OCI-M1 (cell line): ENCODE measurements around the gene CDK12.
"Not testable (repeated sequence)": the region's sequence is repeated elsewhere in the genome, so short reads cannot be mapped to it uniquely, and the experiment has no call there.

Experiments used
- DNase-seq: peaks from one replicate; lab custom pipeline; 2025; lab: John Stamatoyannopoulos, UW

The CDK12 gene

DNA sequence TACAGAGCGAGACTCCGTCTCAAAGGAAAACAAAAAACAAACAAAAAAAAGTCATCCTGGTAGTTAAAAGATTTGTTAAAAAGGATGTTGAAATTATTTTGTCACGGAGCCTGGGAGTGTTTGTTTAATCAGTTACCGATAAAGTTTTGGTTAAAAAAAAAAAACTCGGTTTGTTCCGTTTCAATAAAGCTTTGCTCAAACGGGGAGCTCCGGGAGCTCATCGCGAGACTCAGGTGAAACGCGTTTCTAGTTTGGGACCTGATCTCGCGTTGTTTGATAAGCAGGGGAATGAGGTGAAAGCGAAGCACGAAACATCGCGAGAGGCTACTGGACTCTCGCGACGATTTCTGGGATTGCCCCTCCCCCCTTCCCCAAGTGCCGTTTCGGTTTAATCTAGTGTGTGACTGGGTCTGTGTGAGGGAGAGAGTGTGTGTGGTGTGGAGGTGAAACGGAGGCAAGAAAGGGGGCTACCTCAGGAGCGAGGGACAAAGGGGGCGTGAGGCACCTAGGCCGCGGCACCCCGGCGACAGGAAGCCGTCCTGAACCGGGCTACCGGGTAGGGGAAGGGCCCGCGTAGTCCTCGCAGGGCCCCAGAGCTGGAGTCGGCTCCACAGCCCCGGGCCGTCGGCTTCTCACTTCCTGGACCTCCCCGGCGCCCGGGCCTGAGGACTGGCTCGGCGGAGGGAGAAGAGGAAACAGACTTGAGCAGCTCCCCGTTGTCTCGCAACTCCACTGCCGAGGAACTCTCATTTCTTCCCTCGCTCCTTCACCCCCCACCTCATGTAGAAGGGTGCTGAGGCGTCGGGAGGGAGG lies at the start of gene CDK12:
CDK12 (plus strand) TSS at position 374 of the 813 bp plus-strand sequence. CDS start 586 bp downstream, outside the sequence.
- DNase-seq = peak; percentile 99

GRCh38 chr17:39416141-39416540 lies 45.1 kb upstream of the CDK12 start:
- DNase-seq = peak; percentile 10

- DNase-seq = no peak
These were observed 31.7 kb upstream of the CDK12 start for GRCh38 chr17:39429600-39429999.

- DNase-seq = not testable (repeated sequence)
These were observed 21.4 kb upstream of the CDK12 start for GRCh38 chr17:39439868-39440267.

DNA sequence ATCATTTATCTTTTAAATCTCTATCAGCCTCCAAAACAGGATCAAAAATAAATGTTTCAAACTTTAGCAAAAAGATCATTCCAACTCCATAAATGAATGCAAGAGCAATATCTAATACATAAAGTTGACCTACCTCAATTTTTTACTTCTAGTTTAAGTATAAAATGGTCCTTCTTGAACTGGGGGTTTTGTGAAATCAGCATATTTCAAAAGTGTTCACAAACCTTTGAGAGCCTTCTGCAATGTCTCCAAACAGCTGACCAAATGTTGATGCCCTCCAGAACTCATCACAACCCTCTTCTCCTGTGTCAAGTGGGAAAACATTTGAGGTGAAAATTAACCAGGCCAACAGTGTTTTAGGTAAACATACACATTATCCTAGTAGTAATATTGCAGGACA lies 18.0 kb upstream of the CDK12 start:
- DNase-seq = no peak

GRCh38 chr17:39447561-39447960 lies 13.7 kb upstream of the CDK12 start:
- DNase-seq = no peak

- no peak for DNase-seq
These were observed 11.2 kb upstream of the CDK12 start for GRCh38 chr17:39450051-39450450.

DNA sequence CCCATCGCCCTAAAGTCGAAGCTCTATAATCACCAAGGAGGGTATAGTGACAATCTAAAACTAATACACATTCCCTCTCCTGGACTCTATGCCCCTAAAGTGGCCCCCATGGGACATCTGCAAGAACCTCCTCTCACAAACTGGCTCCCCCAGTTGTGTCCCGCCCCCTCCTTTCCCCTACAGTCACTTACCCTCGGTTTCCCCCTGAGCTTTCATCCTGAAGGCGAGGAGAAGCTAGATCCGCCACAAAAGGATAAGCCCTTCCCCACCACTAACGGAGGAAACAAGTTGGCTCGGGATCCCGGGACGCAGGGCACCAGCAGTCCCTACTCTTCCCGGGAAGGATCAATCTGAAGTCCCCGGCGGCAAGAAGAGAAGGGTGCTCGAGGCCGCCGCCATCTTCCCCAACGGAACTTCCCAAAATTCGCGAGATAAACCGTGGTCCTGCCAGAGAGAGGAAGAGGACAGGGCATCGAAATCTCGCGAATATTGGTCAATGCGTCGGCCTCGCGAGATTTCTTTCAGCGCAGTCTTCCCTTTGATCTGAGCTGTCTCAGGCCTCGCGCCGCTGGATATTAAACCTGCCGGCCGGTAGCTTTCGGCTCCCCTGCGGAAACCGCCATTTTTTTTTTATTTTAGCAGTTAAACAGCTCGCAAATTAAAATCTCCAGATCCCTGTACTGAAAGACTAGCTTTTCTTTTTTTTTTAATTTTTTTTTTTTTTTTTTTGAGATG lies 10.3 kb upstream of the CDK12 start, which contains the start of gene MED1:
MED1 (minus strand) TSS at position 417 of the 735 bp plus-strand sequence; CDS start at position 216, 201 bp downstream.
- peak; percentile 99 for DNase-seq

DNA sequence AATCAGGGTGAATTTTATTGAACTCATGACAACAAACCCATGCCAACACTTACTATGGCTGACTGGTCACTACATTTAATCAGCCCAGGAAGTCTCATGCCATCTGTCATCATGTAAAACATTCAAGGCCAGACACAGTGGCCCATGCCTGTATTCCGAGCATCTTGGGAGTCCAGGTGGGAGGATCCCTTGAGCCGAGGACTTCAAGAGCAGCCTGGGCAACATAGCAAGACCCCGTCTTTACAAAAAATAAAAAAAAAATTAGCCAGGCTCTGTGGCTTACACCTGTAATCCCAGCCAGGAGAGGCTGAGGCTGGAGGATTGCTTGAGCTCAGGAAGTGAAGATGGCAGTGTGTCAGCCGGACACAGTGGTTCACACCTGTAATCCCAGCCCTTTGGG lies 5.4 kb upstream of the CDK12 start:
- no peak for DNase-seq

DNA sequence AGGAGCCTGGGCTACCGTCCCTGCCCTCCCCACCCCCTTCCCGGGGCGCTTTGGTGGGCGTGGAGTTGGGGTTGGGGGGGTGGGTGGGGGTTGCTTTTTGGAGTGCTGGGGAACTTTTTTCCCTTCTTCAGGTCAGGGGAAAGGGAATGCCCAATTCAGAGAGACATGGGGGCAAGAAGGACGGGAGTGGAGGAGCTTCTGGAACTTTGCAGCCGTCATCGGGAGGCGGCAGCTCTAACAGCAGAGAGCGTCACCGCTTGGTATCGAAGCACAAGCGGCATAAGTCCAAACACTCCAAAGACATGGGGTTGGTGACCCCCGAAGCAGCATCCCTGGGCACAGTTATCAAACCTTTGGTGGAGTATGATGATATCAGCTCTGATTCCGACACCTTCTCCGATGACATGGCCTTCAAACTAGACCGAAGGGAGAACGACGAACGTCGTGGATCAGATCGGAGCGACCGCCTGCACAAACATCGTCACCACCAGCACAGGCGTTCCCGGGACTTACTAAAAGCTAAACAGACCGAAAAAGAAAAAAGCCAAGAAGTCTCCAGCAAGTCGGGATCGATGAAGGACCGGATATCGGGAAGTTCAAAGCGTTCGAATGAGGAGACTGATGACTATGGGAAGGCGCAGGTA lies 762 bp downstream of the CDK12 start:
- DNase-seq = peak; percentile 64

DNA sequence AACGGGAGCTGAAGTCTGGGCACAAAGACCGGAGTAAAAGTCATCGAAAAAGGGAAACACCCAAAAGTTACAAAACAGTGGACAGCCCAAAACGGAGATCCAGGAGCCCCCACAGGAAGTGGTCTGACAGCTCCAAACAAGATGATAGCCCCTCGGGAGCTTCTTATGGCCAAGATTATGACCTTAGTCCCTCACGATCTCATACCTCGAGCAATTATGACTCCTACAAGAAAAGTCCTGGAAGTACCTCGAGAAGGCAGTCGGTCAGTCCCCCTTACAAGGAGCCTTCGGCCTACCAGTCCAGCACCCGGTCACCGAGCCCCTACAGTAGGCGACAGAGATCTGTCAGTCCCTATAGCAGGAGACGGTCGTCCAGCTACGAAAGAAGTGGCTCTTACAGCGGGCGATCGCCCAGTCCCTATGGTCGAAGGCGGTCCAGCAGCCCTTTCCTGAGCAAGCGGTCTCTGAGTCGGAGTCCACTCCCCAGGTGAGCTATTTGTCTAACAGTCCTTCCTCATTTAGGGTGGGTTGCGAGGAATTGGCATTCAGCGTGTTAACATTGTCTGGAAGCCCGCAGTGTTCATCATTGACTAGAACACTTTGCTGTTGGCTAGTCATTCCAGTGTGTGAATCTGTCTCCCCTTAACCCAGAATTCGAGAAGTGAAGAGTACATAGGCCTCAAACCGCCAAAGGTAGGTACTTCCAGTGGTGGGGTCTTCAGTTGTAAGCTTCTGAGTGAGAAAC lies 1.5 kb downstream of the CDK12 start:
- DNase-seq = peak; percentile 44

- not testable (repeated sequence) for DNase-seq
These were observed 3.4 kb downstream of the CDK12 start for GRCh38 chr17:39464639-39465181.

- DNase-seq = not testable (repeated sequence)
These were observed 7.3 kb downstream of the CDK12 start for GRCh38 chr17:39468610-39469009.

- no peak for DNase-seq
These were observed 12.0 kb downstream of the CDK12 start for GRCh38 chr17:39473310-39473709.

DNA sequence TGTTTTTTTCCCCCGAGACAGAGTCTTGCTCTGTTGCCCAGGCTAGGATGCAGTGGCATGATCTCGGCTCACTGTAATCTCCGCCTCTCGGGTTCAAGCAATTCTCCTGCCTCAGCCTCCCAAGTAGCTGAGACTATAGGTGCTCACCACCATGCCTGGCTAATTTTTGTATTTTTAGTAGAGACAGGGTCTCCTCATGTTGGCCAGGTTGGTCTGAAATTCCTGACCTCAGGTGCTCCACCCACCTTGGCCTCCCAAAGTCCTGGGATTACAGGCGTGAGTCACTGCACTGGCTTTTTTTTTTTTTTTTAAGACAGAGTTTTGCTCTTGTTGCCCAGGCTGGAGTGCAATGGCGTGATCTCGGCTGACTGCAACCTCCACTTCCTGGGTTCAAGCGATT lies 18.3 kb downstream of the CDK12 start:
- not testable (repeated sequence) for DNase-seq

DNA sequence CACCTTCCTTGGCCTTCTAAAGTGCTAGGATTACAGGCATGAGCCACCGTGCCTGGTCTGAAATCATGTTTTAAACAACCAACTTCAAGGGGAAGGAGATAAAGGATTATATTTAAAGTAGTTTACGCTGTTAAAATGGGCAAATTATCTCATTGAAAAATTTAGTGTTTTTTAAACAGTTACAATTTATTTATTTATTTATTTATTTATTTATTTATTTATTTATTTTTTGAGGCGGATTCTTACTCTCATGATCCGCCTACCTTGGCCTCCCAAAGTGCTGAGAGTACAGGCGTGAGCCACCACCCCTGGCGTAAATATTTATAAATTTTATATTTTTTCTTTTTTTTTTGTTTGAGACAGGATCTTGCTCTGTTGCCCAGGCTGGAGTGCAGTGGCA lies 22.2 kb downstream of the CDK12 start:
- DNase-seq = no peak

GRCh38 chr17:39484178-39484577 lies 22.9 kb downstream of the CDK12 start:
- no peak for DNase-seq

DNA sequence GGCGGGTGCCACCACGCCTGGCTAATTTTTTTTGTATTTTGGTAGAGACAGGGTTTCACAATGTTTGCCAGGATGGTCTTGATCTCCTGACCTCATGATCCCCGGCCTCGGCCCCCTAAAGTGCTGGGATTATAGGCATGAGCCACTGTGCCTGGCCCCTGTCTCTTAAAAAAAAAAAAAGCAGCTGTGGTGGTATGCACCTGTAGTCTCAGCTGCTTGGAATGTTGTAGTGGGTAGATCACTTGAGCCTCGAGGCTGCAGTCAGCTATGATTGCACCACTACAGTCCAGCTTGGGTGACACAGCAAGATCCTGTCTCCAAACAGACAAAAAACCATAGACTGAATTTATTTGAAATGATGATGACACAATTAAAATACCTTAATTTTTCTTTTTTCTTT lies 24.3 kb downstream of the CDK12 start:
- DNase-seq = peak; percentile 7

GRCh38 chr17:39486242-39486641 lies 25.0 kb downstream of the CDK12 start:
- DNase-seq = no peak

- not testable (repeated sequence) for DNase-seq
These were observed 26.2 kb downstream of the CDK12 start for GRCh38 chr17:39487490-39487889.

DNA sequence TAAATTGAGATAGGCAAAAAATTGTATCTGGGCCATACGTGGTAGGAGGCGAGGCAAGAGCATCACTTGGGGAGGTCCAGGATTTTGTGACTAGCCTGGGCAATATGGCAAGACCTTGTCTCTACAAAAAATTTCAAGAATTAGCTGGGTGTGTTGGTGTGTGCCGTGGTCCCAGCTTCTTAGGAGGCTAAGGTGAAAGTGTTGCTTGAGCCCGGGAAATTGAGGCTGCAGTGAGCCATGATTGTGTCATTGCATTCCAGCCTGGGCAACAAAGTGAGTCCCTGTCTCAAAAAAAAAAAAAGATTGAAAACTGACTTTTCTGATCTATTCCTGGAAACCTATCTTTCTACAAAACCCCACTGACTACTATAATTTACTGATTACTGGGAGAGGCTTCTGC lies 26.7 kb downstream of the CDK12 start:
- no peak for DNase-seq

DNA sequence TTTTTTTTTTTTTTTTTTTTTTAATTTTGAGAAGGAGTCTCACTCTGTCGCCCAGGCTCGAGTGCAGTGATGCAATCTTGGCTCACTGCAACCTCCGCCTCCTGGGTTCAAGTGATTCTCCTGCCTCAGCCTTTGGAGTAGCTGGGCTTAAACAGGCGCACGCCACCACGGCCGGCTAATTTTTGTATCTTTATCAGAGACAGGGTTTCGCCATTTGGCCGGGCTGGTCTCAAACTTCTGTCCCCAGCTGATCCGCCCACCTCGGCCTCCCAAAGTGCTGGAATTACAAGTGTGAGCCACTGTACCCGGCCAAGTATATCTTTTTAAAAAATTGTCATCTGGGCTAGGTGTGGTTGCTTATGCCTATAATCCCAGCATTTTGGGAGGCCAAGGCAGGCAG lies 35.6 kb downstream of the CDK12 start:
- not testable (repeated sequence) for DNase-seq
